GM21723 (cell line): Measurements from ENCODE around the gene DRC1.

Source experiments
- ATAC-seq: cut with Tn5 transposase; IDR thresholded peaks from one replicate; pipeline ENCODE4 v1.9.1; 2021; ENCODE audit warnings: mild to moderate bottlenecking, moderate library complexity; ENCODE audit not compliant: unreplicated experiment

Gene DRC1

DNA sequence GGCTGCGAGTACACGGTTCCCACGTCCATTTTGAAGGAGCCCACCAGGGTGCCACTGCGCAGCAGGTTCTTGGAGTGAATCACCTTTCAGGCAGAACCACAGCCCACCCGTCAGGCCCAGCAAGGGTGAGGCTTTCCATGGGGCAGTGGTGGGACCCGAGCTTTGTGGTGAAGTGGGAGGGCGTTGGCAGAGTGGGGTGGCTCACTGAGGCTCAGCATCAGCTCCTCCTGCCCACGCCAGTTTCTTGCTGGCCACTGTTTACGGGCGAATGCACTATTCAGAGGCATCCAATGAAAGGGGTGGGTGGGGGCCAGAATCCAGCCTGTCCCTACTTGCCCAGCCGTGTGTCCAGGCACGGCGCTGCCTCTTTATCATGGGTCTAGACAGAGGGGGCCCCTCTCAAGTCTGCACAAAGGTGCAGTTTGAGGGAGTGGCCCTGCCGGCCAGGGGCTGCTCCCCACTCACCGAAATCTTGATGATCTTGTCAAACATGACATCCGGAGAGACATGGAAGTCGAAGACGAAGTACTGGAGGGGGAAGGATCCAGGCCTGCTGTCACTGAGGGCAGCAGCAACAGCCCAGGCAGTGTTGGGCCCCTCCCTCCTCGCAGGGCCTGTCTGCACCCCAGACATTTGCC is 87.6 kb downstream of the DRC1 start:
- ATAC-seq, result no peak

DNA sequence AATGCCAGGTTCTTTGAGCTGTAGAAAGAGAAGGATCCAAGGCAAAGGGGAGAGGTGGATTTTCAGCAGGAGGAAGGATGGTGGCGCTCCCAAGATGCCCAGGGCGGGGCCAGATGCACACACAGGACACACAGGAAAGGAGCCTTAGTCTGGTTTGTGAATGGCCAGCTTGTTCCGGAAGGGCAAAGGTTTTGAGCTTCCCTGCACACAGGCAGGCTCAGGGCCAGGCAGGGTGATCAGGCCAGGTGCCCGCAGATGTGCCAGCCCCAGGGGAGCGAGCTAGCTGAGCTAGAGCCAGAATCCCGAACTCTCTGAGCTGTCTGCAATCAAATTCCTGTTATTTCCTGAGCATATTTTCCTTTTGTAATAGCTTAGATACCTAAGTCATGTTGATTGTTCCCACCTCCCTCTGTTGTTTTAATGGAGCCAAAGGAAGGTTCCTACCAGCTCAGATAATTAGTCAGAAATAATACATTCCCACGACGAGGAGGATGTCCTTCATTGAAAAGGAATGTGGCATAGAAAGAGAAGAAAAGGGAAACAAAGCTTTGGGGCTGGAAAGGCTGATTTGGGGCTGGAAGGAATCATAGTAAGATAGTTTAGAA is 89.9 kb downstream of the DRC1 start:
- no peak for ATAC-seq

DNA sequence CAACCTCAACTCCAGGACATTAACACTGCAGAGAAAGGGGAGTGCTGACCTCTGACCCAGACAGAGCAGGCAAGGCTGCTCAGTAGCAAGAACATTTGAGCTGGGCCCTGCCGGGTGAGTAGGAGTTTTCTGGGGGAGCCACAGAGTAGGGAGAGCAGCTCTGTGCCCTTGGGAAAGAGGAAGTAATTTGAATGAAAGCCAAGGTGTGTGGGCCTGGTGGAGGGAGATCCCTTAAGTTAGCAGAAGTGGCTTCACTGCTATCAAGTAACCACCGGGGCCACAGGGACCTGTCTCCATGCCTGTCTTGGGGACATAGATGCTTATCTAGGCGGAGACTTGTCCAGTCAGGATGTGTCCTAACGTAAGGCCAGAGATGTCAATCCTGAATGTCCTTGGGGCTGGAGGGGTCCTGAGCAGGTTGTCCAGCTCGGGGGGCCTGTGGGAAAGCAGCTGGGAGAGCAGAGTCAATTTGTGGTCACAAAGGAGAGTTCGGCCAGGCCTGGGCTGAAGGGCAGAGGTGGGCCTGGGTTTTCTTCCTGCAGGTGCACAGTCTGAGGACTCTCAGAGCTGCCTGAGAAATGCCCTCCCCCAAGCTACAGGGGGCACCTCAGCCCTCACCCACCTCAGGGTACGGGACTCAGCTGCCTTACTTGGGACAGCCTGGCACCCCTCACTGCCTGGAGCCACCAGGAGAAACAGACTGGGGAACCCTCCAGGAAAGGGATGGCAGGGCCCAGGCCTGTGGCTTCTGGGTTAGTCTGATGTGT is 91.2 kb downstream of the DRC1 start:
- no peak for ATAC-seq

DNA sequence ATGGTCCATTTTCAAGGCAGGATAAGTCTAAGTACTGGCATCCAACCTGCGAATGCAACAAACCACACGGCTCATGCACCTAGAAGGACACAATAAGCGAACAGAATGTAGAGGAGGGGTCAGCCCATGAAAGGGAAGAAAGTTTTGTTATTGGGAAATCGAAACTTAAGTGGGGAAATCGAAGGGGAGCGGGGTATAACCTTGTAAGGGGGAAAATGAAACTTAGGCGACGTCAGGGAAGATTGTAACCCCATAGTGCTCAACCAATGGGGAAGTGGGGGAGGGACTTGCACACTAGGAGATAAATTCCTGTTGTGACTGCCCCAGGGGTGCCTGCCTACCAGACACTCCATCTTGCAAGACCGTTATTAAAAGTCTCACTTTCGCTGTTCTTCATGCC is 91.8 kb downstream of the DRC1 start:
- no peak for ATAC-seq

DNA sequence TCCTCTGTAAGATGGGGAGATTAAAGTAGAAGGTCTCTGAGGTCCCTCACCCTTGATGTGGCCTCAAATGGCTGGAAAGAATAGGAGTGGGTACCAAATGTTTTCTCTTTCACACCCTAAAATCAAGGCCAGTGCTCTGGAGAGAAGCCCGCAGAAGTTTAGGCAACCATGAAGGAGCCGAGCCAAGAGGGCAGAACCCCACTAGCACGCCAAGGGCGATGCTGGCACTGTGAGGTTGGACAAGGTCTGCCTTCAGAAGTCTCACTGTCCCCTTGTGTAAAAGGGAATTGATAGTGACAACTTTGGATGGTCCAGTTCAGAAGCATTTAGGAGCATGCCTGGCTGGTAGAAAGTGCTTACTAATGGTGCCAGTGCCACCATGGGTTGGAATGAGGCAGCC is 92.5 kb downstream of the DRC1 start:
- no peak for ATAC-seq

DNA sequence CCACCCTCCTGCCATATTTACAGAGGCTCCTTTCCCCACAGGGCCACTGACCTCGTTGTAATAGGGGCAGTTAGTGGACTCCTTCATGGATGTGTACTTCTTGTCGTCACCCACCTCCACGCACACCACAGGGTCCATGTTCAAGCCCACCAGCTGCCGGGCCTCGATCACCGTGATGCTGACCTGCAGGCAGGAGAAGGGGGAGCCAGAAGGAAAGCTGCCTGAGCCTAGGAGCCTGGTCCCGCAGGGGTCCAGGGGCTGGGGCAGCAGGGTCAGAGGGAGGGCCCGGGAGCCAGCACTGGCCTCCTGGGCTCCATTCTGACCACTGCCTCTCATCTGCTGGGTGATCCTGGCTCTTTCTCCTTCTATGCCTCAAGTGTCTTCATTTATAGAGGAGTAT is 93.2 kb downstream of the DRC1 start:
- ATAC-seq, result no peak

DNA sequence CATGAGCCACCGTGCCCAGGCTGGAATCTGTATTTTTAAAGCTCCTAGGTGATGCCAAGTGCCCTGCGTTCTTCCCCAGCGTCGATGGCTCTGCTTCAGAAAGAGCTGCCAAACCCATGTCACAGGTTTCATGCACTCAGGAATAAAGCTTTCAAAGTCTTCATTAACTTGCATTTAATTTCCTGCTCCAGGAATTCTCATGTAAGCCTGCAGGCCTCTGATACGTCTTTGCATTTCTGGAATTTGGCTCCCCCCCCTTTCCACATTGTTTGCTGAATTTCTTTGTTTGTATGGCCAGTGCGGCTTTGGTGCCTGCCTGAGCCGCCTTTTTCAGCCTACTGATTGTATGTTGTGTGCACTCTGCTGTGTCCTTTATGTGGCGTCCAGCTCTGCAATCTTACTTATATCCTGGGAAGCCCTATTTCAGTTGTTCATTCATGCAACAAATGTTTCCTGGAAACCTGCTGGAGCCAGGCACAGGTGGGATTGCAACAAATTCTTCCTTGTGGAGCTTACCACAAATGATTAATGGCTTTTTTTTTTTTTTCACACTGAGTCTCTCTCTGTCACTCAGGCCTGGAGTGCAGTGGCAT is 94.1 kb downstream of the DRC1 start:
- ATAC-seq, result no peak

DNA sequence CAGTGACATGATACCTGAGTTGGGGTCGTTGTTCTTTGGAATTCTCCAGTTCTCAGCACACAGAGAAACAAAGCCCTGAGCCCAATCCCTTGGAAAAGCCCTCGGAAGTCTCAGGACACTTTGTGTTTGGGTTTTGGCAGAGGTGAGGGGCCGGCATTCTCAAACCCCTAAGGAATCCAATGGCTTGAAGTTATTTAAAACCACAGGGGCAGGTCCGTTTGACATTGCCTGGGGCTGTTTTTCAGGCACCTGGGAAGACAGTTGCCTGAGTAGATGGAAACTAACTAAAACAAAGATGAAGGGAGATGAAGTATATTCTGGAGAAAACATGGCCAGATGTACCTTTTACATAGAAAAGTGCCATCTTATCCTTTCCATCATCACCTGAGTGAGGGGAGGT is 98.7 kb downstream of the DRC1 start:
- no peak for ATAC-seq

DNA sequence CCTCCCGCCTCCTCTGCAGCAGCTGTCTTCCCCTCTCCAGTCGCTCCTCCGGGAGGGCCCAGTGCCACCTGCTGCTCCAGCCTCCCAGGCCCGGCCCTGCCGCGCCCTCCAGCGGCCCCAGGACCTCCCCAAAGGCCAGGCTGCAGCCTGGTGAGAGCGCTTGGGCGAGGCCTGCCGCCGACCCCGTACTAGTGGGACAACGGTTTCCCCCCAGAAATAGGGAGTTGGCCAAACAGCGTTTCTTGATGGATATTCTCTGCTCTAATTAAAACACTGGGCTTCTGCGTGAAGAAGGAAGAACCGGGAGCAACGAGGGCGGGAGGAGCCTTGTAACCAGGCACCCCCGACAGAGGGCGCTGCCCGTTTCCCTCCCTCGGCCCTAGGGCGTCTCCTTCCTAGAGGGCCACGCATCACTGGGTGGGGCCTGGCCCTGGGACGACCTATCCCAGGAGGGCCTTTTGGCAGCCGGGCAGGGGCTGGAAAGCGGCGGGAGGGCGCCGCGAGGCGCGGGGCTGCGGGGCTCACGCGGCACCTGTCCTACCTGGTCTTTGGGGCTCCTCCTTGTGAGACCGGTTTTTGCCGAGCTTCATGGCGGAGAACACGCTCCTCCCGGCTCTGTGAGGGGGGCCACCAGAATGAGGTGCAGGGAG is 101.6 kb downstream of the DRC1 start:
- peak; percentile 73 for ATAC-seq

DNA sequence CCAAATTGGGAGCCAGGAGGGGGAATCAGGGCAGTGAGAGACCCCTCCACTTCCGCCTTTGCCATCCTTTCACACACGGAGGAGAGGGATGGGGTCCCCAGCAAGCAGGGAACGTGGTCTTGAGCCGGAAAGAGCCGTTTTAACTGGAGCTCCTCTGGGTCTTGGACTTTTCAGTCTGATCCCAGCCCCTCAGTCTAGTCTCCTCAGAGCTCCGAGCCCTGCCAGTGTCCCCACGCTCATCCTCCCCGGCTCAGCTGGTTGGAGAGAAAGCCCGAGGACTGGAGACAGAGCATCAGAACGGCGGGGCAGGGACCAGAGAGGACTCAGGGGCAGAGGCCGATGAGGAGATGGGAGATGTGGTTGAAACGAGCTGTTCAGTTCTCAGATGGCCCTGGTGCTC is 102.3 kb downstream of the DRC1 start:
- no peak for ATAC-seq

DNA sequence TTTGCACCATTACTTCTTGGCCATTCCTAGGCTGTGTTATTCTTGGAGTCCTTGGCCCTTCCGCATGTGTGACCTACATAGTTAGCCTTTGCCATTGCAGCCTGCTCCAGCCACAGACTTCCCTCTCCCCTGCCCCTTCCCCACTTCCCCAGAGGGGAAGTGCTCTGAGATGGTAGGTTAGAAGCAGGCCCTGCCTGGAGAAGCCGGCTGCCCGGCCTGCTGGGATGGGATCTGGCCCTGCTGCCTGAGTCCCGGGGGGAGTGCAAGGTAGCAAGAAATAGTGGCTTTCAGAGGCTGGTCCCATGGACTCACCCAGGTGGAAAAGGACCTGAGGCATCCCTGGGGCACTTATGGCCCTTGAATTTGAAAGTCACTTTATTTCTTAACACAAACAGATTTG is 104.6 kb downstream of the DRC1 start:
- ATAC-seq, result no peak
